Subcutaneous abdominal adipose tissue (tissue), 5 donors: ENCODE data around the gene LMF2.

ENCODE experiments used
- H3K27ac ChIP-seq: one replicate; pipeline ENCODE4 v1.7.0; 2013; ENCODE audit warnings: low read depth, mild to moderate bottlenecking, inconsistent platforms, low read length, moderate library complexity
- H3K27me3 ChIP-seq, 5 donors: one replicate each; pipeline ENCODE4 v1.7.0; 2013; ENCODE audit warnings: low read length in 5 of 5, inconsistent platforms in 1 of 5; ENCODE audit not compliant: control insufficient read depth in 5 of 5, insufficient read depth in 4 of 5
- H3K36me3 ChIP-seq, 5 donors: one replicate each; pipeline ENCODE4 v1.7.0; 2013; ENCODE audit warnings: low read length in 5 of 5; ENCODE audit not compliant: control insufficient read depth in 5 of 5, insufficient read depth in 5 of 5
- H3K4me1 ChIP-seq, 5 donors: one replicate each; pipeline ENCODE4 v1.7.0; 2013; ENCODE audit warnings: low read length in 5 of 5, mild to moderate bottlenecking in 3 of 5, moderate library complexity in 1 of 5; ENCODE audit not compliant: control insufficient read depth in 5 of 5, insufficient read depth in 5 of 5
- H3K4me3 ChIP-seq, 5 donors: one replicate each; pipeline ENCODE4 v1.7.0; 2013; ENCODE audit warnings: low read length in 5 of 5, low read depth in 1 of 5
- H3K9ac ChIP-seq, 5 donors: one replicate each; pipeline ENCODE4 v1.7.0; 2013; ENCODE audit warnings: low read length in 5 of 5, mild to moderate bottlenecking in 4 of 5, moderate library complexity in 3 of 5
- H3K9me3 ChIP-seq, 5 donors: one replicate each; pipeline ENCODE4 v1.7.0; 2013; ENCODE audit warnings: low read length in 5 of 5; ENCODE audit not compliant: control insufficient read depth in 5 of 5
- donor health status: healthy.
- donor health status: healthy.
- donor health status: healthy.
- donor health status: healthy.
- donor health status: healthy.

Gene LMF2

GRCh38 chr22:50483106-50483505, 24.4 kb downstream of the LMF2 start:
- H3K4me1 ChIP-seq, result peaks cover 0 to 14% (median 8%) of the 10 kb centered on the region in 5 donors
- peaks cover 36 to 70% (median 44%) of the 10 kb centered on the region in 5 donors for H3K27me3 ChIP-seq
- H3K27ac ChIP-seq, result no peak overlapping the region
- H3K9ac ChIP-seq, result no peak overlapping the region
- no peaks in the 10 kb centered on the region for H3K36me3 ChIP-seq
- no peak overlapping the region for H3K4me3 ChIP-seq
- H3K9me3 ChIP-seq, result no peaks in the 10 kb centered on the region

- peaks cover 0 to 14% (median 8%) of the 10 kb centered on the region in 5 donors for H3K4me1 ChIP-seq
- H3K36me3 ChIP-seq, result no peaks in the 10 kb centered on the region
- H3K9me3 ChIP-seq, result no peaks in the 10 kb centered on the region
- no peak overlapping the region for H3K9ac ChIP-seq
- peak overlapping the region in 3 of 5 donors; percentile 40 to 58 (median 42) for H3K4me3 ChIP-seq
- peaks cover 30 to 64% (median 38%) of the 10 kb centered on the region in 5 donors for H3K27me3 ChIP-seq
- H3K27ac ChIP-seq, result no peak overlapping the region
Observed at GRCh38 chr22:50482107-50483074, 25.1 kb downstream of the LMF2 start.

- no peak within 1 kb of the TSS for H3K9ac ChIP-seq
- H3K4me1 ChIP-seq, result peaks cover 0 to 14% (median 8%) of the 10 kb centered on the region in 5 donors
- no peaks in the 10 kb centered on the region for H3K9me3 ChIP-seq
- no peaks in the 10 kb centered on the region for H3K36me3 ChIP-seq
- peaks cover 28 to 56% (median 35%) of the 10 kb centered on the region in 5 donors for H3K27me3 ChIP-seq
- no peak within 1 kb of the TSS for H3K27ac ChIP-seq
- peak within 1 kb of the TSS in 3 of 5 donors; percentile 40 to 58 (median 42) for H3K4me3 ChIP-seq
Observed at GRCh38 chr22:50481440-50482106, 25.9 kb downstream of the LMF2 start, which contains the start of gene ADM2. TSS of gene ADM2 (plus strand) at chr22:50481543. CDS start at chr22:50481848, 305 bp downstream.

- H3K4me3 ChIP-seq, result peak overlapping the region in 3 of 5 donors; percentile 40 to 58 (median 42)
- H3K9ac ChIP-seq, result no peak overlapping the region
- H3K36me3 ChIP-seq, result no peaks in the 10 kb centered on the region
- no peak overlapping the region for H3K27ac ChIP-seq
- peaks cover 0 to 14% (median 8%) of the 10 kb centered on the region in 5 donors for H3K4me1 ChIP-seq
- peaks cover 25 to 51% (median 35%) of the 10 kb centered on the region in 5 donors for H3K27me3 ChIP-seq
- H3K9me3 ChIP-seq, result no peaks in the 10 kb centered on the region
Observed at GRCh38 chr22:50481045-50481439, 26.5 kb downstream of the LMF2 start.

GRCh38 chr22:50479721-50480120, 27.8 kb downstream of the LMF2 start:
- Histone ChIP-seq H3K4me1 (peaks cover 0 to 20% (median 13%) of the 10 kb centered on the region in 5 donors), H3K4me3 (no peak overlapping the region), H3K9ac (no peak overlapping the region), H3K36me3 (no peaks in the 10 kb centered on the region), H3K27me3 (peaks cover 25 to 43% (median 34%) of the 10 kb centered on the region in 5 donors), H3K9me3 (no peaks in the 10 kb centered on the region), H3K27ac (no peak overlapping the region)

- Histone ChIP-seq H3K9ac (no peak overlapping the region), H3K4me3 (no peak overlapping the region), H3K4me1 (peaks cover 6 to 34% (median 26%) of the 10 kb centered on the region in 5 donors), H3K27me3 (peaks cover 17 to 27% (median 23%) of the 10 kb centered on the region in 5 donors), H3K27ac (no peak overlapping the region), H3K9me3 (no peaks in the 10 kb centered on the region), H3K36me3 (no peaks in the 10 kb centered on the region)
Observed at GRCh38 chr22:50477923-50478322, 29.6 kb downstream of the LMF2 start.

- peaks cover 6 to 17% (median 13%) of the 10 kb centered on the region in 5 donors for H3K27me3 ChIP-seq
- H3K9me3 ChIP-seq, result no peaks in the 10 kb centered on the region
- no peak overlapping the region for H3K4me3 ChIP-seq
- no peaks in the 10 kb centered on the region for H3K36me3 ChIP-seq
- peaks cover 9 to 39% (median 32%) of the 10 kb centered on the region in 5 donors for H3K4me1 ChIP-seq
- no peak overlapping the region for H3K27ac ChIP-seq
- H3K9ac ChIP-seq, result no peak overlapping the region
Observed at GRCh38 chr22:50476868-50477267, 30.6 kb downstream of the LMF2 start.

- H3K9ac ChIP-seq, result peak overlapping the region in 4 of 5 donors; percentile 71 to 80 (median 75)
- H3K4me3 ChIP-seq, result peak overlapping the region in 3 of 5 donors; percentile 62 to 70 (median 66)
- no peaks in the 10 kb centered on the region for H3K9me3 ChIP-seq
- no peaks in the 10 kb centered on the region for H3K36me3 ChIP-seq
- H3K27me3 ChIP-seq, result peaks cover 5 to 10% (median 6%) of the 10 kb centered on the region in 5 donors
- no peak overlapping the region for H3K27ac ChIP-seq
- H3K4me1 ChIP-seq, result peaks cover 10 to 43% (median 40%) of the 10 kb centered on the region in 5 donors
Observed at GRCh38 chr22:50475652-50476002, 31.9 kb downstream of the LMF2 start.

- Histone ChIP-seq H3K27ac (no peak within 1 kb of the TSS), H3K4me3 (peak within 1 kb of the TSS; percentile 49 to 79 (median 76)), H3K4me1 (peaks cover 12 to 50% (median 47%) of the 10 kb centered on the region in 5 donors), H3K9me3 (no peaks in the 10 kb centered on the region), H3K27me3 (peaks cover 0 to 4% (median 1%) of the 10 kb centered on the region in 5 donors), H3K9ac (peak within 1 kb of the TSS; percentile 71 to 87 (median 79)), H3K36me3 (no peaks in the 10 kb centered on the region)
Observed at GRCh38 chr22:50474710-50475651, 32.5 kb downstream of the LMF2 start, which contains the start of gene SBF1. TSS of gene SBF1 (minus strand) at chr22:50475035. CDS start at chr22:50474840, 195 bp downstream.
